Effector memory CD8-positive, alpha-beta T cell (primary cell): ENCODE data around the gene FERMT2.
"Not testable (repeated sequence)": the region's sequence is repeated elsewhere in the genome, so short reads cannot be mapped to it uniquely, and the experiment has no call there.

Experiments used
- ATAC-seq: fragments of 150-1000 bp; cut with Tn5 transposase; replicated peaks from 2 replicates; pipeline ENCODE4 v1.10.0; 2021; ENCODE audit warnings: mild to moderate bottlenecking, moderate library complexity
- DNase-seq, 3 experiments: peaks; one replicate each; pipeline ENCODE4 v3.0.0; 2021
- H3K27ac Mint-ChIP-seq, 2 donors: one replicate each; pipeline ENCODE4 v1.8.0; 2022; ENCODE audit warnings: mild to moderate bottlenecking in 2 of 2, mixed read lengths in 2 of 2, moderate library complexity in 2 of 2
- H3K27me3 Mint-ChIP-seq, 2 donors: one replicate each; pipeline ENCODE4 v1.8.0; 2022; ENCODE audit warnings: mixed read lengths in 2 of 2
- H3K36me3 Mint-ChIP-seq: one replicate; pipeline ENCODE4 v1.8.0; 2022; ENCODE audit warnings: mild to moderate bottlenecking, moderate library complexity, mixed read lengths; ENCODE audit not compliant: insufficient read depth
- H3K4me1 Mint-ChIP-seq, 2 donors: one replicate each; pipeline ENCODE4 v1.8.0; 2022; ENCODE audit warnings: low read depth in 2 of 2, mixed read lengths in 2 of 2
- H3K4me3 Mint-ChIP-seq, 2 donors: one replicate each; pipeline ENCODE4 v1.8.0; 2022; ENCODE audit warnings: mild to moderate bottlenecking in 2 of 2, mixed read lengths in 2 of 2, moderate library complexity in 2 of 2
- H3K9me3 Mint-ChIP-seq, 2 donors: one replicate each; pipeline ENCODE4 v1.8.0; 2022; ENCODE audit warnings: mixed read lengths in 2 of 2

FERMT2 gene

GRCh38 chr14:52879958-52880357 lies 70.9 kb downstream of the FERMT2 start:
- Mint-ChIP-seq H3K27me3 (peaks cover 0 to 14% of the 10 kb centered on the region in 2 donors), H3K4me3 (no peak overlapping the region), H3K4me1 (no peaks in the 10 kb centered on the region), H3K9me3 (no peaks in the 10 kb centered on the region), H3K36me3 (no peaks in the 10 kb centered on the region), H3K27ac (no peak overlapping the region)
- no peak for ATAC-seq
- no peak for DNase-seq

GRCh38 chr14:52878946-52879345 lies 71.9 kb downstream of the FERMT2 start:
- Mint-ChIP-seq H3K27me3 (peaks cover 0 to 14% of the 10 kb centered on the region in 2 donors), H3K27ac (no peak overlapping the region), H3K36me3 (no peaks in the 10 kb centered on the region), H3K4me1 (no peaks in the 10 kb centered on the region), H3K4me3 (no peak overlapping the region), H3K9me3 (no peaks in the 10 kb centered on the region)
- no peak for ATAC-seq
- DNase-seq: no peak

- Mint-ChIP-seq H3K4me3 (no peak overlapping the region), H3K27ac (no peak overlapping the region), H3K9me3 (no peaks in the 10 kb centered on the region), H3K36me3 (no peaks in the 10 kb centered on the region), H3K4me1 (no peaks in the 10 kb centered on the region), H3K27me3 (peaks cover 0 to 14% of the 10 kb centered on the region in 2 donors)
- DNase-seq (no peak), ATAC-seq (no peak)
Measured at GRCh38 chr14:52878469-52878868, 72.4 kb downstream of the FERMT2 start.

GRCh38 chr14:52877628-52878027 lies 73.2 kb downstream of the FERMT2 start:
- Mint-ChIP-seq H3K4me3 (no peak overlapping the region), H3K27me3 (peaks cover 0 to 19% of the 10 kb centered on the region in 2 donors), H3K4me1 (no peaks in the 10 kb centered on the region), H3K27ac (no peak overlapping the region), H3K36me3 (no peaks in the 10 kb centered on the region), H3K9me3 (no peaks in the 10 kb centered on the region)
- DNase-seq (no peak), ATAC-seq (no peak)

- Mint-ChIP-seq H3K4me3 (no peak overlapping the region), H3K36me3 (no peaks in the 10 kb centered on the region), H3K27me3 (peaks cover 0 to 20% of the 10 kb centered on the region in 2 donors), H3K4me1 (no peaks in the 10 kb centered on the region), H3K27ac (no peak overlapping the region), H3K9me3 (no peaks in the 10 kb centered on the region)
- no peak for ATAC-seq
- DNase-seq: no peak
Measured at GRCh38 chr14:52876806-52877205, 74.0 kb downstream of the FERMT2 start.

DNA sequence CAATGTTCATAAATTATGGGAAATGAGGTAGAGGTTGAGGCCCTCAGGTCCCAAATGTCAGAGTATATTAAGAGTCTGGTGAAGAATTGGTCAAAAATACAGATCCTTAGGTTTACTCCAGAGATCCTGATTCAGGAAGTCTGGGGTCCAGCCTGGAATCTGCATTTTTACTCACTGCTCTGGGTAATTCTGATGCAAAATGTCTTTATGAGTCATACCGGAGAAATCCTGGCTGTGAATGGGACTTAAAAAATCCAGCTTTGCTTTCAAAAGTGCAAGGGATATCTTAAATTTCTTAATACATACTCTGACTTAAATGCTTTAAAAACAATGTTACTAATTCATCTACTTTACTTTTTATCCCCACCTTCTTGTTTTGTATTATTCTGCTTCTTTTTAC lies 74.5 kb downstream of the FERMT2 start:
- Mint-ChIP-seq H3K9me3 (no peaks in the 10 kb centered on the region), H3K27me3 (peaks cover 0 to 24% of the 10 kb centered on the region in 2 donors), H3K4me1 (no peaks in the 10 kb centered on the region), H3K36me3 (no peaks in the 10 kb centered on the region), H3K4me3 (no peak overlapping the region), H3K27ac (no peak overlapping the region)
- ATAC-seq (no peak), DNase-seq (no peak)

GRCh38 chr14:52875707-52876106 lies 75.1 kb downstream of the FERMT2 start:
- no peak for ATAC-seq
- Mint-ChIP-seq H3K27ac (no peak overlapping the region), H3K27me3 (peaks cover 0 to 24% of the 10 kb centered on the region in 2 donors), H3K4me1 (no peaks in the 10 kb centered on the region), H3K9me3 (no peaks in the 10 kb centered on the region), H3K4me3 (no peak overlapping the region), H3K36me3 (no peaks in the 10 kb centered on the region)
- no peak for DNase-seq

DNA sequence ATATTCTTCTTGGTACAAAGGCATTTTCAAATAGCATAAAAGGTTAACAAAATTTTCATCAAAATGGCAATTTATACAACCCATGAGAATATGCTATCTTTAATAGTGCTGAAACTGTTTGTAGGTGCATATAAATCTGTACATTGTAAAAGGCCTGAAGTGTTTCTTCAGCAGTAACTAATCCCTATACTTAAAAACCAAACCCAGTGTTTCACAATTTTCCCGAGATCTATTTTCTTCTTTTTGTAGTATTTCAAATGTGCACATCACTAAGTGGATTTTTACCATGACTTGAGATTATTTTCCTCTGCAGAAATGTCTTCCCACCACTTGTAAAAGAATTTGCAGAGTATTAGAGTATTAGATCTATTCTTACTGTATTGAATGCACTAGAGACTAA lies 76.5 kb downstream of the FERMT2 start:
- Mint-ChIP-seq H3K27ac (no peak overlapping the region), H3K27me3 (peaks cover 0 to 24% of the 10 kb centered on the region in 2 donors), H3K9me3 (no peaks in the 10 kb centered on the region), H3K4me1 (no peaks in the 10 kb centered on the region), H3K4me3 (no peak overlapping the region), H3K36me3 (no peaks in the 10 kb centered on the region)
- no peak for ATAC-seq
- DNase-seq: no peak

DNA sequence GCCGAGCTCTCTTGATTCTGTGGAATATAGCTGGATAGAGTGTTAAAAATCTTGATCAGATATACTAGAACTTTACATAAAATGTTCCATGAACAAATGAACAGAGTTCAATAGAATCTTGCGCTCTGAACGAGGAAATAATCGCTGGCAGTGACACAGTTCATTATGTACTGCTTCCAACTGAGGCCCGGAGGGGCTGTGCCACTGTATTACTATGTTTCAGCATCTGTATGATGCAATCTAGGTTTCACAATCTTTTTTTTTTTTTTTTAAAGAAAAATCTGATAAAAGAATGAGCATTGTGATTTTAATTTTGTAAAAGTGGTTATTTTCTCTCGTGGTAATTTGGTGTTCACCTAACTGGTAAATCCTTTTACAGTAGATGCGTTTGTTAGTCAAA lies 77.2 kb downstream of the FERMT2 start:
- ATAC-seq (no peak), DNase-seq (no peak)
- no peaks in the 10 kb centered on the region for H3K36me3 Mint-ChIP-seq
- no peaks in the 10 kb centered on the region for H3K9me3 Mint-ChIP-seq
- H3K27ac Mint-ChIP-seq: no peak overlapping the region
- H3K4me1 Mint-ChIP-seq: no peaks in the 10 kb centered on the region
- peaks cover 0 to 24% of the 10 kb centered on the region in 2 donors for H3K27me3 Mint-ChIP-seq
- no peak overlapping the region for H3K4me3 Mint-ChIP-seq

GRCh38 chr14:52873065-52873464 lies 77.8 kb downstream of the FERMT2 start:
- Mint-ChIP-seq H3K9me3 (no peaks in the 10 kb centered on the region), H3K36me3 (no peaks in the 10 kb centered on the region), H3K27me3 (peaks cover 0 to 24% of the 10 kb centered on the region in 2 donors), H3K27ac (no peak overlapping the region), H3K4me3 (no peak overlapping the region), H3K4me1 (no peaks in the 10 kb centered on the region)
- ATAC-seq (no peak), DNase-seq (no peak)

- H3K9me3 Mint-ChIP-seq: no peaks in the 10 kb centered on the region
- no peak overlapping the region for H3K4me3 Mint-ChIP-seq
- DNase-seq (no peak), ATAC-seq (no peak)
- no peaks in the 10 kb centered on the region for H3K4me1 Mint-ChIP-seq
- no peaks in the 10 kb centered on the region for H3K36me3 Mint-ChIP-seq
- H3K27me3 Mint-ChIP-seq: peaks cover 0 to 14% of the 10 kb centered on the region in 2 donors
- H3K27ac Mint-ChIP-seq: no peak overlapping the region
Measured at GRCh38 chr14:52871606-52872005, 79.2 kb downstream of the FERMT2 start.

GRCh38 chr14:52868911-52869618 lies 81.8 kb downstream of the FERMT2 start:
- Mint-ChIP-seq H3K36me3 (no peaks in the 10 kb centered on the region), H3K27ac (no peak overlapping the region), H3K4me3 (no peak overlapping the region), H3K4me1 (no peaks in the 10 kb centered on the region), H3K27me3 (peaks cover 0 to 11% of the 10 kb centered on the region in 2 donors), H3K9me3 (no peaks in the 10 kb centered on the region)
- DNase-seq (no peak), ATAC-seq (no peak)

DNA sequence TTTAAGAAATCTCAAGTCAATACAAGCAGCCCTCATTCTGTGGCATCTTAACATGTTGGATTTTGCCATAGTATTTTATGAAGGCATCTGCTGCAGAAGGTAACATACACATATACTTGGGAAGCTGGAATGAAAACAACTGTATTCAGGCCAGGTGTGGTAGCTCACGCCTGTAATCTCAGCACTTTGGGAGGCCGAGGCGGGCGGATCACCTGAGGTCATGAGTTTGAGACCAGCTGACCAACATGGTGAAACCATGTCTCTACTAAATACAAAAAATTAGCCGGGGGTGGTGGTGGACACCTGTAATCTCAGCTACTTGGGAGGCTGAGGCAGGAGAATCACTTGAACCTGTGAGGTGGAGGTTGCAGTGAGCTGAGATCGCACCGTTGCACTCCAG lies 86.0 kb downstream of the FERMT2 start:
- ATAC-seq, H3K4me3 Mint-ChIP-seq, H3K4me1 Mint-ChIP-seq, DNase-seq, H3K27me3 Mint-ChIP-seq, H3K27ac Mint-ChIP-seq, H3K9me3 Mint-ChIP-seq, H3K36me3 Mint-ChIP-seq: not testable (repeated sequence)

- H3K9me3 Mint-ChIP-seq: no peaks in the 10 kb centered on the region
- no peaks in the 10 kb centered on the region for H3K36me3 Mint-ChIP-seq
- H3K27me3 Mint-ChIP-seq: no peaks in the 10 kb centered on the region
- H3K4me1 Mint-ChIP-seq: no peaks in the 10 kb centered on the region
- no peak overlapping the region for H3K27ac Mint-ChIP-seq
- no peak overlapping the region for H3K4me3 Mint-ChIP-seq
- DNase-seq (no peak), ATAC-seq (no peak)
Measured at GRCh38 chr14:52863334-52863700, 87.5 kb downstream of the FERMT2 start.
